HG02678 (cell line): ENCODE data around the gene NPLOC4.
"Not testable (repeated sequence)": the region's sequence is repeated elsewhere in the genome, so short reads cannot be mapped to it uniquely, and the experiment has no call there.

Experiments used
- ATAC-seq: cut with Tn5 transposase; IDR thresholded peaks from one replicate; pipeline ENCODE4 v1.9.1; 2021; ENCODE audit warnings: mild to moderate bottlenecking, moderate library complexity; ENCODE audit not compliant: unreplicated experiment

NPLOC4 gene

GRCh38 chr17:81635973-81636504, 873 bp downstream of the NPLOC4 start:
- ATAC-seq, result no peak

GRCh38 chr17:81635431-81635830, 1.5 kb downstream of the NPLOC4 start:
- no peak for ATAC-seq

DNA sequence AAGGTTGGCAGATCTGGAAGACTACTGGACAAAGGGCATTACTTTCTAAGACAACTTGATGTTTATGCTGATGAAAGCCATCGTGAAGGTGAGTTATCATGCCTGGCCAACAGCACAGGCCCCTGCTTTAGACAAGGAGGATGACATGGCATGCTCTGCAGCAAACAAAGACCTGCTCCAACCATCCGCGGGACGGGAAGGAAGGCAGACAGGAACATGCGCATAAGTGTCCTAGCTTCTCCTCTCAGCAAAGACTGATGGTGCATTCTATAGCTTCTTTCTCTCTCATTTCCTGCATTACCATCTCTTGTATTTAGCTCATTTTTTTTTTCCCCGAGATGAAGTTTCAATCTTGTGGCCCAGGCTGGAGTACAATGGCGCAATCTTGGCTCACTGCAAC, 5.4 kb downstream of the NPLOC4 start:
- ATAC-seq, result no peak

DNA sequence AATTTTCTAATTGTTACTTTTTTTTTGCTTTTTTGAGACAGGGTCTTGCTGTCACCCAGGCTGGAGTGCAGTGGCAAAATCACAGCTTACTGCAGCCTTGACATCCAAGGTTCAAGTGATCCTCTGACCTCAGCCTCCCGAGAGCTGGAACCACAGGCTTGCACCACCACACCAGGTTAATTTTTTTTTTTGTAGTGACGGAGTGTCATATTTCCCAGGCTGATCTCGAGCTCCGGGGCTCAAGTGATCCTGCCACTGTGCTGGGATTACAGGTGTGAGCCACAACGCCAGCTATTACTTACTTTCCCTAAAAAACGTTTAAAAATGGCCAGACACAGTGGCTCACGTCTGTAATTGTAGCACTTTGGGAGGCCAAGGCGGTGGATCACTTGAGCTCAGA, 6.6 kb downstream of the NPLOC4 start:
- no peak for ATAC-seq

DNA sequence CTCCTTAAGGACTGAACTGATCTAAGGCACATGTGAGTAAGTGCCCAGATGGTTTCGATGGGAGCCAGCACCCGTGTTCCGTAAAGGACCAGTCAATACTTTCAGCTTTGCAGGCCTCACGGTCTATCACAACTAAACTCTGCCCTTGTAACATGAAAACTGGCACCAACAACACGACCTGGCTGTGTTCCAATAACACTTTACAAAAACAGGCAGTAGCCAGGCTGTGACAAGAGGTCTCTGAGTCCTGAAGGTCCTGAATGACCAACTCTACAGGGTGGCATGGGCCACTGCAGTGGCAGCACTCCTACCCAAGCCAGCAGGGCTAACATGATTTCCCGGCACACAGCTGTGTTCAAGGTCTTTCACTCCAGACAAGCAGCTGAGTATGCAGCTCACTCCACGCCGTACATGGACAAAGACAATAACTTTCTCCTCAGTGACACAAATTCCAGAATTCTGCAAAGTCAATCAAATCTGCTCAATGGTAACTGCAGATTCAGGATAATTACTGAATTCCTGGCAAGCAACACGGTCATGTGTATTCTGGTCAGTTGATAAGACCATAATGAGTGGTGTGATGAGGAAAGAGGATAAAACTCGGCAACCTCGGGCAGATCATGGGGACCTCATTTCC, 15.3 kb downstream of the NPLOC4 start:
- no peak for ATAC-seq

GRCh38 chr17:81618307-81618706, 18.6 kb downstream of the NPLOC4 start:
- not testable (repeated sequence) for ATAC-seq

- no peak for ATAC-seq
These were observed 20.0 kb downstream of the NPLOC4 start for GRCh38 chr17:81616877-81617276.

GRCh38 chr17:81615401-81615930, 21.4 kb downstream of the NPLOC4 start:
- ATAC-seq, result no peak

DNA sequence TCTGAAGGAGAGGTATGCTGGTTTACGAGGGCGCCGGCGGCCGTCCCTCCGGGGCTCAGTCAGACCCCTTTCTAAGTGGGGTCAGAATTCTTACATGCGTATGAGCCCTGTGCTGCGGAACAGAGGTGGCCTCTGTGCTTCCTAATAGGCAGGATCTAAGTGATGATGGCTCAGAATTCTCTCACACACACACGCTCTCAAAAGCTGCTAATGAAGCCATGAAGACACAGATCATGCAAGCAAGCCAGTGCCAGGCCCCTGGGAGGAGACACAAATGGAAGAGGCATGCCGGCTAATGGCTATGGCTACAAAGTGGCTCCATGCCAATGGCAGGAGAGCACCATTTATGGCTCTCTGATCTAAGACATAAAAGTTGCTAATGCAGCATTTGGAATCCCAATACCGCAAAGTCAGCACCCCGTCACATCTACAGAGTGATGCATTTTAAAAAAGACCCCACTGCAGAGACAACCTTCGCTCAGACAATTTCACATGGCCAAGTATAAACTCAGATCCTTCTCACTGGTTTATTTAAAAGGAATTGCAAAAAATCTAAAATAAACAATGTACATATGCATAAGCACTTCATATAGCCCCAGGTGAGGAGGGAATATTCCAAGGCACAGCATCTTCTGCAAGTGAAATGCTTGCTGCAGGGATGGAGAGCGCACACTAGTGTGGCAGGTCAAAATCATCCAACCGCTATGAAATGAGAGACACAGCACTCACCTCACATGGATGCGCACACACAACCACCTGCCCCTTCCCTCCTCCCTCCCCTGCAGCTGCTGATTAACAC, 24.5 kb downstream of the NPLOC4 start:
- ATAC-seq, result no peak

DNA sequence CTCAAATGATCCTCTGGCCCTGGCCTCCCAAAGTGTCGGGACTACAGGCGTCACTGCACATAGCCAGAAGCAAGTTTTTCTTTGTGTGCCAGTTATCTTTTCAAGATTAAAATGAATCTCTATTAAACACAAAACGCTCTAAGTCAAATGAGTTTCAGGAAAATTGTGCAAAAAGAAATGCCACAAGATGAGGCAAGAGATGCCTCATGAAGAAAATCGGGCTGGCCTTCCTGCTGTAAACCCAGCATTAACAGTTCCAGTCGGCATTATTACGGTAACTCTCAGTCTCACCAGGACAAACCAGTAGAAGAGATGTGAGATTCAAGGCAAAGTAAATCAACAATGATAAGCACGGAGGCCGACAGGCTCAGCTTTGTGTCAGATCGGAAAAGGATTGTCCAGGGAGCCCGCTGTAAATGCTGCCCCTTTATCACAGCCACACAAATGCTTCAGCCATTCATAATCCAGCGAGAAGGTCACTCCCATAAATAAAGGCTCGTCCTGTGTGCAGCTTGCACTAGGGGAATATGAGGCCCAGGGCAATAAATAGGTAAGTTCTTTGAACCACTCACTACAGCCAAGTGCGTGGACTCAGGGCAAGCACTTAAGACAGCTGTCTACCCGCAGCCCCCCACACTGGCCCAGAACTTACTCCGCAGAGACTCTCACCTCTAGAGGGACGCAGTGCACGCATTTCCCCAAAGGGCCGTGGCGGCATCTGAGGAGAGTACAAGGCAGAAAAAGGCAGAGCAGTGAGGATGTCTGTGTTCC, 27.2 kb downstream of the NPLOC4 start:
- no peak for ATAC-seq

GRCh38 chr17:81608605-81609004, 28.3 kb downstream of the NPLOC4 start:
- no peak for ATAC-seq

DNA sequence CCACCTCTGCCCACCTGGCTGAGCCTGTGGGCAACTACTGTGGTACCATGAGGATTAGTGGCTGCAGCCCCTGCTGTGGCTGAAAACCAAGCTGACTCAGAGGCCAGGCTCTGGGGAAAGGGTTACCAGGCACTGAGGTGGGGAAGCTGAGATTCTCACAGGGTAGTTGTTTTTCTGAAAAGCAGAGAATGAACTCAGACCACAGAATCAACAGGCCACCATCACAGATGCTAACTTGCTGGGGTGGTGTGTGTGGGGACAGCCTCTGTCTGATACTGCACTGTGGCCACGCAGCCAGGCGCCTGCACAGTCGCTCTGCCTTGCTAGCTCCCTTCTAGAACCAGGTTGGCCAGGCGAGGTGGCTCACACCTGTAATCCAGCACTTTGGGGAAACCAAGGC, 28.8 kb downstream of the NPLOC4 start:
- ATAC-seq, result no peak

GRCh38 chr17:81607431-81607830, 29.5 kb downstream of the NPLOC4 start:
- no peak for ATAC-seq

DNA sequence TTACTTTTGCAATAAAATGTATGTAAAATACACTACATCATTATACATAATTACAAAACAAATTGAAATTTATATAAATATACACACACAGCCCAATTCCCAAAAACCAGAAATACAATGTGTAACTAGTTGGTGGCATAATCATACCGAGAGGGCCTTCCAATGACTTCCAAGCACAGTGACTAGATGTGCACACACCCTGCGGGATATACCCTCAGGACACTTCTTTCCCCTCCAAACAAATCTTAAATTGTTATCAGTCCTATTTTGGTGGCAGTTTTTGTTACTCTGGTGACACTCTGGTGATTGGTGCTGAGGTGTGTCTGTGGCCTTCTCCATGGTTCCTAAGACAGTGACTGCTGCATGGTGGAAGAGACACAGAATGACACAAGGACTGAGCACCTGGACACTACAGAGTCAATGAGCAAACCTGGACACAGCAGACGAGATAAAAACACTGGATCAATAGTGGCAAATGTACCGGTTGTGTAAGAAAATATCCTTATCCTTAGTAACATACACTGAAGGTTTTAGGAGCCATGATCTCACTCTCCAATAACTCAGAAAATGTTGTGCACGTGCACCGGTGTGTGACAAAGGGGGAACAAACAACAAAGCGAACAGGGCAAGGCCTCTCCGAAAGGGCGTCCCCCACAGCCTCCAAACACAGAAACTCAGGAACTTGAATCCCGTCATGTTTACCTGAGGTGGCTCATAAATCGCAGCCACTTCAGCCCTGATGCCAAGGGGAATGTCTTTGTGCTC, 32.9 kb downstream of the NPLOC4 start:
- ATAC-seq, result no peak

DNA sequence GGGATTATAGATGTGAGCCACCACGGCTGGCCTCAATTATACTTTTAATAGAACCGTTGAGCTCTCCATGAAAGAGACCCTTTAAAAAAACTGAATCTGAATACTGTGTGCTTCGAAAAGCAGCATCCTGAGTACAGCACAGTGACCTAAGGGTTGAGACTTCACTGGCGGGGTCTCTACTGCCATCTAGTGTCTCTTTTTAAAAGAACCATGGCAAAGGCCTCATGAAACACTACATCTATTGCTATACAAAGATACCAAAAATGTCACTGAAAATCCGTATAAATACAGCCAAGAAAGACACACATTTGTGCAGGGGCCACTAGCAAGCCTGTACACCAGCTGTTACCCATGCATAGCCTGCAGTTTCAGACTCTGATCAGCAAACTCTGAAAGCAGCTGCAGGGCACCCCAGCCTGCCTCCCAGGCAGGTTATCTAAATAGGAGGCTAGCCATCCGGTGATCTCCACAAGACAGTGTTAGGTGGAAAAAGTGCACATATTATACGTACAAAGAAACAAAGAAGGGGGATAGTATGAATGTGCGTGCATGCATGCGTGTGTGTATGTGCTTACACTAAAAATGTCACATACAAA, 35.3 kb downstream of the NPLOC4 start:
- no peak for ATAC-seq

GRCh38 chr17:81599719-81600486, 37.0 kb downstream of the NPLOC4 start:
- no peak for ATAC-seq

DNA sequence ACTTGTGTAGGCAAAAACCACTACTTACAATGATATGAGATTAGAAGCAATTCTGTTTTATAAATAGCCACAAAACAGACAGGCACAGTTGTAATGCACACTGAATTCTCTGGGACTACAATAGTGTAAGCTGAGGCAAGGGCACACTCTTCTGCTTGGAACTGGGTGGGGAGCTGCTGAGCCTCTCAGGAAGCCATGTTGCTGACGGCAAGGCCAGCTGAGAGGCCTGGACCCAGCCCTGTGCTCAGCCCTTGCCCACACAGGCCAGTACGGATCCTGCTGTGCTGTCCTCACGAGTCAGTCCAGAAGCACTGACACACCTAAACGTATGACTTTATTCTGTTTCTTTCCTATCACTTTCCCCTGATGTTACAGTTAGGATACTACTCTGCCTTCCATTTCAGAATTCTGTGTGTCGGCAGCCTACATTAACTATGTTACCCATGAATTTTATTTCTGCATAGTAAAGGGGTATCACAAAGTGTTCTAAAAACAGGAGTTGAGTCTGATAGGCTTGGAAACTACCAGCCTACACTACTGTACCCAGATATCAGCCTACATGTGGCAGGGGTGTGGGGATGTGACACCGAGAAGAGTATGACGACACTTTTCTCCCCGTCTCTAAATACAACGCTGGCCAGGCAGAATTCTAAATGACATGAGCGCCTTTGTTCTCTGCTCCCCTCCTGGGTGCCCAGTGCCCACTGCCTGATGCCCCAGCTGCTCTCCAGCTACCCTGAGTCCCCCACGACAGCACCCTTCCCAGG, 43.6 kb downstream of the NPLOC4 start:
- ATAC-seq, result no peak

DNA sequence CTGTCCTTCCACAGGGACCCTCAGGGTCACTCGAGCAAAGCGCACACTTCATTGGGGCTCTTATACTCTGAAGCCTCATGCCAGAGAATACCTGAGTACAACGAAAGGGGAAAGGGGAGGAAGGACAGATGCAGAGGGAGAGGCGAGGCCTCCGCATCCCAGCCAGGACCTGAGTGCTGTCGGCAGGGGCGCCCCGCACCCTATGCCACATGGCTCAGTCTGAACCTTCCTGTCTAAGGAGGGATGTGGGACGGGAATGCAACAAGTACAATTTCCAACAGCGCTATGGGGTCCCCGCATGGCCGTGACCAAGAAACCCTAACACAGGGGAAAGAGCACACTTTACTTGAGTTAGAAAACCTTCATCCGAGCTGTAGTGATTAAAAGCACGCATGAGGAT, 44.9 kb downstream of the NPLOC4 start:
- no peak for ATAC-seq

DNA sequence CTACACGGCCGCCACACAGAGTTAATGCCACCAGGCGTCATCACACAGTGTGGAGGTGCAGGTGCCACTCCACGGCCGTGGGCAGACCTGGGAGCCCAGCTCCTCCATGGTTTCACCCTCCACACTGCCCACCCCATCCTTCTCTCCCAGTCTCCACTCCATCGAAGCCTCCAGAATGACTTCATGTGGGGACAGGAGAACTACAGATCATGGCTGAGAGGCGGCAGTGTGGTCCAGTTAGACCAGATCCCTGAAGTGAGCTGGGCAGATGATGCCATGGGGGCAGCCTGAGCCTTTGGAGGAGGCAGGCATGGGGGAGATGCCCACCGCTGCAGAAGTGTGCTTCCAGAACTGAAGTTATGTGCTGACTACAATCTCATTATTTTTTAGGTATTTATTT, 46.8 kb downstream of the NPLOC4 start:
- ATAC-seq, result no peak
